OCI-LY1 (cell line): ENCODE results near the gene WDR20.
A peak's percentile ranks its signal among the peaks of the same experiment; 100 is the strongest.

Source experiments
- H2AFZ ChIP-seq: fragments of 200-600 bp; sonication (generic), shearing (Covaris generic); 2 replicates; pipeline ENCODE4 v1.6.0; 2014; ENCODE audit warnings: antibody characterized with exemption, mild to moderate bottlenecking, low read length
- H3F3A ChIP-seq: fragments of 200-600 bp; sonication (generic), shearing (Covaris generic); 2 replicates; pipeline ENCODE4 v1.6.0; 2014; ENCODE audit warnings: mild to moderate bottlenecking, antibody characterized with exemption, low read length, moderate library complexity; ENCODE audit not compliant: insufficient read depth
- H3K27ac ChIP-seq: fragments of 200-600 bp; sonication (generic); 2 replicates; pipeline ENCODE4 v1.5.1; 2014; ENCODE audit warnings: low read length, mixed run types, mild to moderate bottlenecking, low read depth; ENCODE audit not compliant: poor library complexity, severe bottlenecking
- H3K27me3 ChIP-seq: fragments of 200-600 bp; sonication (generic); 2 replicates; pipeline ENCODE4 v1.6.0; 2014; ENCODE audit warnings: antibody characterized with exemption, mild to moderate bottlenecking, low read length, moderate library complexity; ENCODE audit not compliant: insufficient read depth
- H3K36me3 ChIP-seq: fragments of 200-600 bp; sonication (generic); 2 replicates; pipeline ENCODE4 v1.6.1; 2014; ENCODE audit warnings: mild to moderate bottlenecking, antibody characterized with exemption, low read length, moderate library complexity, mixed read lengths; ENCODE audit not compliant: insufficient read depth
- H3K4me1 ChIP-seq: fragments of 200-600 bp; sonication (generic); 2 replicates; pipeline ENCODE4 v1.5.1; 2014; ENCODE audit warnings: mild to moderate bottlenecking, low read length, moderate library complexity; ENCODE audit not compliant: insufficient read depth, severe bottlenecking
- H3K4me2 ChIP-seq: fragments of 200-600 bp; sonication (generic), shearing (Covaris generic); 2 replicates; pipeline ENCODE4 v1.6.1; 2014; ENCODE audit warnings: low read length
- H3K4me3 ChIP-seq: fragments of 200-600 bp; sonication (generic); 2 replicates; pipeline ENCODE4 v1.5.1; 2014; ENCODE audit warnings: low read length, low read depth, mild to moderate bottlenecking, mixed read lengths; ENCODE audit not compliant: poor library complexity, severe bottlenecking
- H3K79me2 ChIP-seq: fragments of 200-600 bp; shearing (Covaris generic); 2 replicates; pipeline ENCODE4 v1.6.1; 2016; ENCODE audit warnings: mixed run types, low read length, mixed read lengths; ENCODE audit not compliant: insufficient read depth
- H3K9ac ChIP-seq: fragments of 200-600 bp; sonication (generic), shearing (Covaris generic); 2 replicates; pipeline ENCODE4 v1.6.1; 2014; ENCODE audit warnings: mild to moderate bottlenecking, low read length, mixed read lengths
- H3K9me2 ChIP-seq: fragments of 200-600 bp; sonication (generic), shearing (Covaris generic); 2 replicates; pipeline ENCODE4 v1.6.1; 2014; ENCODE audit warnings: low read depth, mild to moderate bottlenecking, low read length, mixed read lengths
- H3K9me3 ChIP-seq: fragments of 200-600 bp; shearing (Covaris generic); 2 replicates; pipeline ENCODE4 v1.6.1; 2014; ENCODE audit warnings: low read length, mixed read lengths
- H4K20me1 ChIP-seq: fragments of 200-600 bp; sonication (generic), shearing (Covaris generic); 2 replicates; pipeline ENCODE4 v1.6.0; 2016; ENCODE audit warnings: mild to moderate bottlenecking, low read length; ENCODE audit not compliant: insufficient read depth
- CTCF ChIP-seq: fragments of 200-600 bp; sonication (generic), shearing (Covaris generic); IDR thresholded peaks from 2 replicates; pipeline ENCODE4 v1.5.1; 2017; ENCODE audit warnings: mild to moderate bottlenecking, antibody characterized with exemption, low read length, moderate library complexity, mixed read lengths
- EZH2 ChIP-seq: fragments of 200-600 bp; sonication (generic), shearing (Covaris generic); IDR thresholded peaks from 2 replicates; pipeline ENCODE4 v1.8.0; 2017; ENCODE audit warnings: borderline replicate concordance, mixed run types, mild to moderate bottlenecking, antibody characterized with exemption, low read length, moderate library complexity, mixed read lengths

The WDR20 gene

DNA sequence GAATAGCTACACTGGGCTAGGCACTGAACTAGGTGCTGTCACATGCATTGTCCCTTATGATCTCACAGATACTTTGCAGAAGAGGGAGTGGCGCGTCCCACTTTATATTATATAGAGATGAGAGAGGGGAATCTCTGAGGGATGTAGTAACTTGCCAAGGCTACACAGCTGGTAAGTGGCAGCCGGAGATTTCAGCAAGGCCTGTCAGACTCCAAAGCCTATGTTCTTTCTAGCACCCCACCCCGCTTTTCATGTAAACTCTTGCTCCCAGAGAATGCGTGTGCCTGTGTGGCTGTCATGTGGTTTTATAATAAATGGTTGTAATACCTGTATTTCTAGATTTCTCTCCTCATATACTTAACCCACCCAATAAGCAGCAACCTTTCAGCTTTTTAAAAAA, 39.1 kb downstream of the WDR20 start:
- no peak overlapping the region for H3K4me2 ChIP-seq
- H3K27me3 ChIP-seq, result no peaks in the 10 kb centered on the region
- no peak overlapping the region for H3K9ac ChIP-seq
- no peaks in the 10 kb centered on the region for H4K20me1 ChIP-seq
- no peaks in the 10 kb centered on the region for H3K36me3 ChIP-seq
- H3K4me1 ChIP-seq, result peaks cover 19% of the 10 kb centered on the region
- no peaks in the 10 kb centered on the region; the same call in 1 of the 2 replicates for H3F3A ChIP-seq
- TF ChIP-seq CTCF (no peak), EZH2 (no peak)
- H3K9me2 ChIP-seq, result no peaks in the 10 kb centered on the region
- H3K79me2 ChIP-seq, result peaks cover 43% of the 10 kb centered on the region
- H2AFZ ChIP-seq, result no peak overlapping the region
- no peak overlapping the region for H3K27ac ChIP-seq
- no peak overlapping the region for H3K4me3 ChIP-seq
- no peaks in the 10 kb centered on the region for H3K9me3 ChIP-seq

DNA sequence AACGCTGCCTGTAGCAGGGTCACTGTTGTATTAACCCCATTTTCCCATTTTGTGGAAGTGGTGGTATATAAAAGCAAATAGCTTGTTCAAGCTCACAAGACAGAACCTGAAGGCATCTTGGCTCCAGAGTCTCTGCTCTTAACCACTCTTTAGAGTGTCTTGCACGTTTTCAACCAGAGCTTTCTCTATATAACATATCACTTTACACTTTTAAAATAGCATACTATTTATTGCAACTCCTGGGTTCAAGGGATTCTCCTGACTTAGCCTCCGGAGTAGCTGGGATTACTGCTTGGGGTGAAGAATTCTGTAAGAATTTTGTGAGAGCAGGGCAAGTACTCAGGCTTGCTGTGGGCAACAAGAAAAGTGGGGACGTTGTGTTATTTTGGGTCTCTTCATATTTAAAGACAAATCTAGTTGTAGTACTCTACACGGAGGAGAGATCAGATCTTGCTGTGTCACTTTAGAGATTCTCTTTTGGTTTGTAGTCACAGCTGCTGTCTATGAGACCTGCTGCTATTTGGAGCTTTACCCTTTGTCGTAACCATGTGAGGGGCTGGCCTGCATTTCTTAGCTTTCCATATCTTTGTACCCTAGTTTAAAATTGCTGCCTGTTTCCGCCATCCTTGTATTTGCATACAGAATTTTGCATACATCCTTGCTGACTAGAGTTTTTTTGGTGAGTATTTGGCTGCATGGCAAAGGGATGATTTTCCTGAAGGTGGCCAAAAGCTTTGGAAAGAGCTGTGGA, 40.7 kb downstream of the WDR20 start:
- TF ChIP-seq CTCF (no peak), EZH2 (no peak)
- no peak overlapping the region for H3K4me3 ChIP-seq
- H3K4me1 ChIP-seq, result peaks cover 19% of the 10 kb centered on the region
- H3F3A ChIP-seq, result no peaks in the 10 kb centered on the region; the same call in 1 of the 2 replicates
- H3K4me2 ChIP-seq, result peak overlapping the region; percentile 40
- H3K27ac ChIP-seq, result peak overlapping the region; percentile 50
- no peaks in the 10 kb centered on the region for H3K9me3 ChIP-seq
- H2AFZ ChIP-seq, result no peak overlapping the region
- no peaks in the 10 kb centered on the region for H3K9me2 ChIP-seq
- H3K79me2 ChIP-seq, result peaks cover 52% of the 10 kb centered on the region
- no peak overlapping the region; the same call in 1 of the 2 replicates for H3K9ac ChIP-seq
- H4K20me1 ChIP-seq, result no peaks in the 10 kb centered on the region
- no peaks in the 10 kb centered on the region for H3K36me3 ChIP-seq
- H3K27me3 ChIP-seq, result no peaks in the 10 kb centered on the region

DNA sequence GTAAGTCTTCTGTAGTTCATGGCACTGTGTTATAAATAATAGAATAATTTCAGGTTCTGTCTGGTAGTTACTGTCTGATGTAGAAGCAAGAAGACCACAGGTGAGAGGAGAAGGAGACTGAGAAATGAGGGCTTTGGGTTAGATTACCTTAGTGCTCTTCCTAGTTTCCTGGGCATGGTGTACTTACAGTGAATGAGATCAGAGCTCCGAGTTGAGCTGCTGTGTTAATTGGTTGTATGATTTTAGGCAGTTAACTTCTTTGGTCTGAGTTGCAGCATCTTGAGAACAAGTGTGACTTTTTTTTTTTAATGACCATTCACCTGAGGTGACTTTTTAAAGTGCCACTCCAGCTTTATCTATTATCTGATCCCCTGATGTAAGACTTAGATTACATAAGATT, 41.5 kb downstream of the WDR20 start:
- Histone ChIP-seq H3F3A (no peaks in the 10 kb centered on the region; the same call in 1 of the 2 replicates), H3K4me2 (no peak overlapping the region; the same call in 1 of the 2 replicates), H3K4me3 (no peak overlapping the region), H4K20me1 (no peaks in the 10 kb centered on the region), H3K4me1 (peaks cover 19% of the 10 kb centered on the region), H3K36me3 (no peaks in the 10 kb centered on the region), H3K27ac (peak overlapping the region; percentile 50), H3K79me2 (peaks cover 59% of the 10 kb centered on the region), H3K9me2 (no peaks in the 10 kb centered on the region), H3K9ac (no peak overlapping the region), H3K9me3 (no peaks in the 10 kb centered on the region), H2AFZ (no peak overlapping the region), H3K27me3 (no peaks in the 10 kb centered on the region)
- no peak for TF ChIP-seq CTCF
- TF ChIP-seq EZH2, result no peak
